NCI-H187 treated with DMSO at 0.1 percent for 48 hours (cell line): ENCODE results near the gene CD300LG.
"Not testable (repeated sequence)": the region's sequence is repeated elsewhere in the genome, so short reads cannot be mapped to it uniquely, and the experiment has no call there.

Experiments used
- DNase-seq: peaks from one replicate; lab custom pipeline; 2025; lab: John Stamatoyannopoulos, UW

Gene CD300LG, protein sequence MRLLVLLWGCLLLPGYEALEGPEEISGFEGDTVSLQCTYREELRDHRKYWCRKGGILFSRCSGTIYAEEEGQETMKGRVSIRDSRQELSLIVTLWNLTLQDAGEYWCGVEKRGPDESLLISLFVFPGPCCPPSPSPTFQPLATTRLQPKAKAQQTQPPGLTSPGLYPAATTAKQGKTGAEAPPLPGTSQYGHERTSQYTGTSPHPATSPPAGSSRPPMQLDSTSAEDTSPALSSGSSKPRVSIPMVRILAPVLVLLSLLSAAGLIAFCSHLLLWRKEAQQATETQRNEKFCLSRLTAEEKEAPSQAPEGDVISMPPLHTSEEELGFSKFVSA

GRCh38 chr17:43846963-43847371 lies at the start of gene CD300LG:
CD300LG (plus strand) TSS chr17:43847176; CDS start chr17:43847217, 41 bp downstream.
- DNase-seq = no peak

- DNase-seq = not testable (repeated sequence)
These were observed 49.0 kb upstream of the CD300LG start for GRCh38 chr17:43798024-43798423.

DNA sequence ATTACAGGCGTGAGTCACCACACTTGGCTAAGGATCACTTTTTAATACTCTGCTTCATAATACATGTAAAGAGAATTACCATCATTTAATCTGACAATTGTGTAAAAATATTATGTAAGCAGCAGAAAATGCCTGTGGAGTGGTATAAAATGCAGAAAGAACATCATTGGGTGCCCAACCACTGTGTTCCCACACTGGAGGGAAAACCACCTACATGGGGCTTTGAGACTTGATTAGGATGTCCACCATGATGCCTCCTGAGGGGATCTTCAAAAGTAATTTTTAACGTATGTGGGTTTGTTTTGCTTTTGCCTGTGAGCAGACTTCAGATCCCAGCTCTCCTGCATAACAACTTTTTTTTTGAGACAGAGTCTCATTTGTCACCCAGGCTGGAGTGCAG lies 47.9 kb upstream of the CD300LG start:
- DNase-seq = no peak

DNA sequence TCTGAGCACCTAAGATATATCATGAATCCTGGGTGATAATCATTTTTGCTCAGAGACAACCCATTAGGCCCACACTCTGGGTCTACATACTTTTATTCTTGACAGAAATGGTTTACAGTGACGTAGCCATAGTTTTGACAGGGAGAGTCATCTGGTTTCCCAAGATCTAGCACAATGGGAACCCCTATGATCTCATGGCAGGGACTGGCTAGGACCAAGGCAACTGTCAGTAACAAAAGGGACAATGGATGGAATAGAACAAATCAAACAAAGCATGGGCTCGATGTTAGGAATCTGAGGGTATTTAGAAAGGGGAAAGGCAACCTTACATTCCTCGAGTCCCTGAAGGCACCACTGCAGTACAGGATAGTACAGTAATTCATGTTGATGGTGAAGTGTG lies 46.2 kb upstream of the CD300LG start:
- no peak for DNase-seq

- DNase-seq = no peak
These were observed 45.1 kb upstream of the CD300LG start for GRCh38 chr17:43801844-43802243.

DNA sequence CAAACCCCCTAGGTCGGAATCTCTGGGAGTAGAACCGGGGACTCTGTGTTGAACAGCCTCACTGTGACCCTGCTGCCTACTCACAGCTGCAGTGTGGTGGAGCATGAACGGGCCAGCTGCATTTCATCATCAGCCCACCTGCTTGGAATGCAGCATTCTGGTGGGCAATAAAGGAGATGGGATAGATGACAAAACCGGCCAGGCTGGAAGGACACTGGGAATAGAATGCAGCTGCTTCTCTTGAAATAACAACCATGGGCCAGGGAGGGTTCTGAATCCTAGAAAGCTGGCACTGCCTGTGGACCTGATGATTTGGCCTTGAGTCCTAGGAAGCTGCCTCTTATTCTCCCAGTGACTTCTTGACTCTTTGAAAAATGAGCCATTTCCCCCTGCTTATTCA lies 43.2 kb upstream of the CD300LG start:
- no peak for DNase-seq

DNA sequence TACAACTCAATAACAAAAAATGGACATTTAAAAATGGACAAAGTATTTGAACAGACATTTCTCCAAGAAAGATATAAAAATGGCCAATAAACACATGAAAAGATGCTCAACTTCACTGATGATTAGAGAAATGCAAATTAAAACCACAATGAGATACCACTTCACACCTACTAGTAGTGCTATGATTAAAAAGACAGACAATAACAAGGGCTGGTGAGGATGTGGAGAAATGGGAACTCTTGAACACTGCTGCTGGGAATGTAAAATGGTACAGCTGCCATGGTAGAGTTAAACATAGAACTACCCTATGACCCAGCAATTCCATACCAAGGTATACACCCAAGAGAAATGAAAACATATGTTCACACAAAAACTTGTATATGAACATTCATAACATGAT lies 41.9 kb upstream of the CD300LG start:
- no peak for DNase-seq

DNA sequence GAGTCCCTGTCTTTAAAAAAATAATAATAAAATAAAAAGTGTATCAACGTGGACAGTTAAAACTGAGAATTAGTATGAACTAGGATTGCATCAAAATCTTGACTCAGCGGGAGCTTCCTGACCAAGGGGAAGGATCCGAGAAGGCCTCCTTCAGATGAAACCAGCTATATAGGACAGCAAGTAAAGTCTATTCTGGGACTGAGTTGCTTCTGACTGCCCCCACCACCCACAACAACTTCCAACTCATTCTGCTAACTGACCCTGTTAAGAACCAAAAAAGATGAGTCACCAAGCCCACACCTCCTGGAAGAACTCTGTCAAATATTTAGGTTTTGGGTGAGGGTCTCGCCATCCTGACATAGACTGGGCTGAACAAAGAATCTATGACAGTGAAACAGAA lies 38.9 kb upstream of the CD300LG start:
- no peak for DNase-seq

DNA sequence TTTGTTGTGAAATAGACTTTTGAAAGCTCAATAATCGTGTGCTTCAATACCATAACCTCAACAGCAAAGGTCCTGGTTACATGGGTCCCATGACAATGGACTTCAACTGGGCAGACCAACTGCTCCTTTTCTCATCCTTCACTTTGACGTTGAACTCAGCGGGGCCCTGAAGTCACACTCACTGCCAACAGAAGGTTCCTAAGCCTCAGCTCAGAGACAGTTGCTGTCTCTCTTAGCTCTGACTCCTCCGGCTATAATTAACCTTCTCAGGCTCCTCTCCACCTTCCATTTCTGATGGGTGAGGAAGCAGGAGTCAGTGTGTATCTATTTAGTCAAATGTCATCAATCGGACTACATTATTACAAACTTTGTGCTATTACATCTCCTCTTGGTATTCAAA lies 37.9 kb upstream of the CD300LG start:
- no peak for DNase-seq

DNA sequence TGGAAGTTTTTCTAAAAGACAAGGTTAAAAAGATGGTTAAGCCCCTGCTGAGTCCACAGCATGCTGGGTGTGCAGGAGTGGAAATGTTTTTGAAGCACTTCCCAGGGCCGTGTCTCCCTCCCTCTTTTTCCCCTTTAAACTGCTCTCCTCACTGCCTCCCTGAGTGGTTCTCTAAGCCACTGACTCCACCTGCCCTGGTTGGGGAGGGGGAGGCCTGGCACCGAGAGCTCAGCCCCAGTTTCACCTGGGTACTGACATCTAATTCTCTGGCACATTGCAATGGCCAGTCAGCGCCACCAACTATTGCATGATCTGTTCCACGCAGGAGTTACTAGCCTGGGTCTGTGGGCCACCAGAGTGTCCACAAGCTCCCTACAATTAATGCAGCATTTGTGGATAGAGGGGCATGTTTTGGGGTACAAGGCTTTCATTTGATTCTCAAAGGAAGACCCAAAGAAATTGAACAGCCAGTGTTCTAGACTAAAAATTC lies 36.7 kb upstream of the CD300LG start:
- no peak for DNase-seq

DNA sequence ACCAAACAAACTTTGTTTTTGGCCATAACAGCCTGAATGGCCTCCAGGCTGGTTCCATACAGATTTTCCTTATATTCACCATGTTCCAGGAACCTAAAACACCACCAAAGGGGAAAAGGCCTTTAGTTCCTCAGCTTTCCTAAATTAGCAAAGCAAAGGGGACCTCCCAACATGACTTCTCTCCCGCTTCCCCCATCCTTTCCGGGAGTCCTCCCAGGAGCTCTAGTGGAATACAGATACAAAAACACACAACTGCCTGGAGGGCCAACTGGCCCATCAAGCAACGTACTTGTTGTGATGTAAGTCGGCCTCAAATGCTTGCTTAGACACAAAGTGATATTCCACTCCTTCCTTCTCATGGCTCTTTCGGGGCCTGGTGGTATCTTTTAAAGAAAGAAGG lies 36.2 kb upstream of the CD300LG start:
- no peak for DNase-seq

DNA sequence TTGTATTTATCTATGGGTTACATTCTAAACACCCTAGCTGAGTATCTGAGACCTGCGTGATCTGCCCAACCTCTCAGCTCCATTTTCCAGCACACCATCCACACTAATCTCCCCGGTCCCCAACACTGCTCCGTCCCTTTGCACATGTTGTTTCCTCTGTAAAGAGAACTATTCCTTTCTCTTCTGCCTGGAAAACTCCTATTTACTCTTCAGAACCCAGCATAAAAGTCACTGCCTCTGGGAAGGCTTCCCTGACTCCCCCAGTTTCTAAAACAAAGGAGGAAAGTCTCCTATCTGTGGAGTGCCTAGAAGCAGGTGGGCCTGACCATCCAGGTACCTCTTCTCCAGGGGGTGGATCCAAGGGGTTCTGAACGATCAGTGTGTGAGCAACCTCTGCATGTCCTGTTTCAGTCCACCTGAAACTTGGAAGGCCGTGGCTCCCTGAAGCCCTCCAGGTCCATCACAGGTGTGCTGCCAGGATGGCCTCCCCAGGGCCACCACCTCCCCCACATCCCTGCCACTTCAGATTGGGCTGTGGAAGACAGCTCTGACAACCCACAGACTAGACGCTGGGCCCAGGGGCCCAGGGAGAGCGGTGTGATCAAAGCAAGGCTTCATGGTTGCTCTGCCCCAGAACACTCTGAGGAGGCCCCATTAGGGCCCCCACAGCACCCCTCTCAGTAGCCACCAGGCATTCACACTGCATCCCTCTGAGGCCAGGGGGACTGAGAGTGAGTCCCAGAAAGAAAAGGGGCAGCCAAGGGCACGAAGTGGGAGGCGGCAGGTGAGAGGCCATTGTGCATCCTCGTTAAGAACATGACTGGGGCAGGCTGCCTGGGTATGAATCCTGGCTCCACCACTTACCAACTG lies 34.3 kb upstream of the CD300LG start:
- no peak for DNase-seq

DNA sequence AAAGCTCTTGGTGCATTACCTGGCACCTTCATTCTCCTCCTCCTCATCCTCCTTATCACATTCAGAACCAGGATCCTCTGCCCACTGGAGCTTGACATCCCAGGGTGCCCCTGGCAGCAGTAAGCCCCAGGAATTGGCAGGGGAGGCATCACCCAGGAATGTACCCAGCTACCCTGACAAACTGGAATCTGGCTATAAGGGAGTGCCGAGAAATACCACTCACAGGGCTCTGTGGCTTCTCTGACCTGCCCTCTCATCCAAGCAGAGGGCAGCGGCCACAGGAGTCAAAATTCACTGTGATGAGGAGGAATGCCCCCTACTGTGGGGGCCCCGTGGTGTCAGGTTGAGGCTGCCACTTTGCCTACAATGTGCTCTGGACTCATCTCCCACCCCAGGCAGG lies 33.6 kb upstream of the CD300LG start:
- DNase-seq = no peak

DNA sequence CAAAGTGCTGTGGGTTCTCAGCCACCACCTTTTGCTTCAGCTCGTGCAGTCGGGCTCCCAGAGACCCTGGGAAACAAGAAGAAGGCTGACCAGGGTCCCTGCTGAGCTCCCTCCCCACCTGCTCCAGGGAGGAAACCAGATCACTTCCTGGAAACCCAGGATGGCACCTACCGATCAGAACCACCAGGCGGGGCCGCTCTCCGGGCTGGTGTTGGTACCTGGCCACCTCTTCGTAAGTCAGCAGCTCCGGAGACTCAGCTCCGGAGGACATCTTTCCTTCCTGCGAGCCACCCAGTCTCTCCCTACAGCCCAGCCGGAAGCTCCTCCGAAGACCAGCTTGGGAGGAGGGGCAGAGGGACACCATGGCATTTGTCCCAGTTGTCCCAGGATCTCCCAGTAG lies 33.0 kb upstream of the CD300LG start:
- no peak for DNase-seq

GRCh38 chr17:43814714-43815113 lies 32.3 kb upstream of the CD300LG start:
- no peak for DNase-seq

GRCh38 chr17:43816336-43817320 lies 30.3 kb upstream of the CD300LG start:
- no peak for DNase-seq

DNA sequence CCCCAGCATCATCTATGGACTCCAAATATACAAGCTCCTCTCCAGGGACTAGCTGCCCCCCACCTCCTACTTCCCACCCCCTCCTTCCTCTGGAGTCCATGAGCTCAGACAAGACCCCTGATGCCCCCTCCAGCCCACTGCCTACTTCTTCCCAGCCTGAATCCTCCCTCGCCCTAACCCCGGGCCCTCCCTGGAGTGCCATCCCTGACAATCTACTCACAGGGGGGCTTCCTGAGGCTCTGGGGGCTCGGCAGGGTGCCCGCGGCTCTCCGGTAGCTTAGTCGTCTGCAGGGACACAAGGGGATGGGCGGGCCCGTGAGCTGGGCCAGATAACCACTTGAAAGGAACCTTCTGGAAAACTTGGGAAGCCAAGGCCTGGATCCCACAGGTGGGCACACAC lies 29.1 kb upstream of the CD300LG start:
- no peak for DNase-seq

DNA sequence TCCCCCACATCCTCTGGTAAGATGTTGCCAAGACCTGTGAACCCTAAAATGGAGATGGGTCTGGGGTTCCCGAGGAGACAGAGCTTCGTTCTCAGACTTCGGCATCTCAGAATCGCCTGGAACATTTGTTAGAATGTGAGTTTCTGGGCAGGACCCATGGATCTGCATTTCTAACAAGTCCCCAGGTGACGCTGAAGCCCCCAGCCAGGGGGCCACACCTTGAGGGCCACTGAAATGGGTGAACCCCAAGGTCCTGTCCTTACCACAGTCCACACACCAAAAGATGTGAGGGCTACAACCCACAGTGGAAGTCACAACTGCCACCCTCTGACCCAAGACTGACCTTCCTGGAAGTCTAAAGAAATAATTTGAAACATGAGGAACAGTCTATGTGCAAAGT lies 28.0 kb upstream of the CD300LG start:
- DNase-seq = no peak

GRCh38 chr17:43820759-43821158 lies 26.2 kb upstream of the CD300LG start:
- DNase-seq = no peak

GRCh38 chr17:43822570-43823190 lies 24.3 kb upstream of the CD300LG start:
- DNase-seq = no peak

DNA sequence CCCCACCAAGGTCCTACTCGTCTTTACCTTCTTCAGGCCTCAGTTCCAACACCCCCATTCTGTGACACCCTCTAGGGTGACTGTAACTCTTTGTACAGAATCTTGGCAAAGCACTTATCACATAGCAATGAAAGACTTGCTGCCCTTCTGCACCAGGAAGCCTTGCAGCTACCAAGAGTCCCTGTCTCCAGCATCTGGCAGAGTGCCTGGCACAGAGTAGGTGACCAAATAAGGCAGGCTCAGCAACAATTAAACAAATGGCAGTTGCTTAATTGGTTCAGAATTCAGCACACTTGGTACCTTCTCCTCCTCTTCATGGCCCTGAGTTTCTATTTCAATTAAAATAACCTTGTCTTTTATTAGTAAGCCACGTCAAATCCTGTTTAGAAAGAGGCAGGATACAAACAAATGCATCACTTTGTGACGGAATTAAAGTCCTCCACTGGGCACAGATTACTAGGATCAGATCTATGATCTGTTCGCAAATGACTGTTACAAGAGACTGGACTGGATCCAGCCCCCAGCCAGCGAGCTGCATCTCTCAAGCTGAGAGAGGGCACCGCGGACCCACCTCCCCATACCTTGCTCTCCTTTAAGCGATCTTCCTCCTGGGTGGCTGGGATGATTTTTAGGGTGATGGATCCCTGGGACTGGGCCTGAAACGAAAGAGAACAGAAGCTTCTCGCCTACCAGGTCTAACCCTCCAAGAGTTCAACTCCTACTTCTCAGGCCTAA lies 23.5 kb upstream of the CD300LG start:
- no peak for DNase-seq
